ENCODE data around the gene HGFAC.

DNA sequence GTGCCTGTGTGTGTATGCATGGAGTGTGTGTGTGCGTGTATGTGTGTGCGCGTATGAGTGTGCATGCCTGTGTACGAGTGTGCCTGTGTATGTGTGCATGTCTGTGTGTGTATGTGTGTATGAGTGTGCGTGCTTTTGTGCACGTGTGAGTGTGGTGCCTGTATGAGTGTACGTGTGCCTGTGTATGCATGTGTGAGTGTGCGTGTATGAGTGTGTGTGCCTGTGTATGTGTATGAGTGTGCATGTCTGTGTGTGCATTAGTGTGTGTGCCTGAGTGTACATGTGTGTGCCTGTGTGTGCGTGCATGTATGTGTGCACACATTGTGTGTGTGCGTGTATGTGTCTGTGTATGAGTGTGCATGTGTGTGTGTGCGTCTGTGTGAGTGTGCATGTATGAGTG is 27.0 kb downstream of the HGFAC start:
- TF ChIP-seq, protein P1, sequence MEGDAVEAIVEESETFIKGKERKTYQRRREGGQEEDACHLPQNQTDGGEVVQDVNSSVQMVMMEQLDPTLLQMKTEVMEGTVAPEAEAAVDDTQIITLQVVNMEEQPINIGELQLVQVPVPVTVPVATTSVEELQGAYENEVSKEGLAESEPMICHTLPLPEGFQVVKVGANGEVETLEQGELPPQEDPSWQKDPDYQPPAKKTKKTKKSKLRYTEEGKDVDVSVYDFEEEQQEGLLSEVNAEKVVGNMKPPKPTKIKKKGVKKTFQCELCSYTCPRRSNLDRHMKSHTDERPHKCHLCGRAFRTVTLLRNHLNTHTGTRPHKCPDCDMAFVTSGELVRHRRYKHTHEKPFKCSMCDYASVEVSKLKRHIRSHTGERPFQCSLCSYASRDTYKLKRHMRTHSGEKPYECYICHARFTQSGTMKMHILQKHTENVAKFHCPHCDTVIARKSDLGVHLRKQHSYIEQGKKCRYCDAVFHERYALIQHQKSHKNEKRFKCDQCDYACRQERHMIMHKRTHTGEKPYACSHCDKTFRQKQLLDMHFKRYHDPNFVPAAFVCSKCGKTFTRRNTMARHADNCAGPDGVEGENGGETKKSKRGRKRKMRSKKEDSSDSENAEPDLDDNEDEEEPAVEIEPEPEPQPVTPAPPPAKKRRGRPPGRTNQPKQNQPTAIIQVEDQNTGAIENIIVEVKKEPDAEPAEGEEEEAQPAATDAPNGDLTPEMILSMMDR (conservative IDR thresholded peaks at IDR 0.05): no peak
- TF ChIP-seq EZH2 (IDR thresholded peaks at IDR 0.05; ENCODE audit: low read depth): no peak

Measured in PC-9 (cell line).